Mucosa of descending colon (tissue), 3 donors: ENCODE measurements around the gene EHBP1. TPM values are rescaled to one million over a fixed set of nuclear protein-coding genes. Genes with fewer than 3 reads are reported as not detected.

Experiments used
- ATAC-seq: fragments of 200-7000 bp; cut with Tn5 transposase; one replicate; pipeline ENCODE4 v1.9.1; 2020; ENCODE audit warnings: mild to moderate bottlenecking, moderate library complexity
- DNase-seq, 3 donors: peaks; one replicate each; pipeline ENCODE4 v3.0.0-alpha.2; 2020
- H3K36me3 ChIP-seq: fragments of 200-600 bp; one replicate; pipeline ENCODE4 v1.8.0; 2021; ENCODE audit warnings: low read depth, mild to moderate bottlenecking
- H3K4me1 ChIP-seq: fragments of 200-600 bp; one replicate; pipeline ENCODE4 v1.8.0; 2021; ENCODE audit warnings: low read depth, mild to moderate bottlenecking
- H3K4me3 ChIP-seq: fragments of 200-600 bp; one replicate; pipeline ENCODE4 v1.8.0; 2021; ENCODE audit warnings: mild to moderate bottlenecking
- H3K9me3 ChIP-seq: fragments of 200-600 bp; one replicate; pipeline ENCODE4 v1.8.0; 2021; ENCODE audit warnings: mild to moderate bottlenecking
- intact Hi-C, 2 donors: fragments of 100-400 bp; cut with DNase I in 1 of 2; cut with micrococcal nuclease in 1 of 2; formaldehyde crosslinking; loops; one replicate each; pipeline versions ENCODE4 v1.11.0 to v1.11.1; 2022; cut with DNase I, micrococcal nuclease
- total RNA-seq, 3 donors: library from RNA; stranded (reverse); fragmentation: NEBNext Ultra II Directional in 2 of 3; extraction: Animal tissue kit (Norgen Biotek cat#: 25700) in 2 of 3; gene quantifications; one replicate each; pipeline versions ENCODE4 v1.2.1 to v1.2.4, GENCODE V29; 2021 to 2023
- TF ChIP-seq, protein P1 (sequence below): fragments of 200-600 bp; IDR thresholded peaks from one replicate; pipeline ENCODE4 v1.8.0; 2022; ENCODE audit warnings: antibody characterized with exemption, mild to moderate bottlenecking
- donor health status: DM: no; HTN: no; CAD: no; lungs with moderate emphysema.
- donor health status: DM: no; HTN: no; CAD: no.
- donor health status: DM: no; HTN: yes; CAD: no.

The EHBP1 gene
- total RNA-seq, 3 donors from 2014 or later: 26.9 to 136 (median 28.2) TPM

- TF ChIP-seq, protein P1, sequence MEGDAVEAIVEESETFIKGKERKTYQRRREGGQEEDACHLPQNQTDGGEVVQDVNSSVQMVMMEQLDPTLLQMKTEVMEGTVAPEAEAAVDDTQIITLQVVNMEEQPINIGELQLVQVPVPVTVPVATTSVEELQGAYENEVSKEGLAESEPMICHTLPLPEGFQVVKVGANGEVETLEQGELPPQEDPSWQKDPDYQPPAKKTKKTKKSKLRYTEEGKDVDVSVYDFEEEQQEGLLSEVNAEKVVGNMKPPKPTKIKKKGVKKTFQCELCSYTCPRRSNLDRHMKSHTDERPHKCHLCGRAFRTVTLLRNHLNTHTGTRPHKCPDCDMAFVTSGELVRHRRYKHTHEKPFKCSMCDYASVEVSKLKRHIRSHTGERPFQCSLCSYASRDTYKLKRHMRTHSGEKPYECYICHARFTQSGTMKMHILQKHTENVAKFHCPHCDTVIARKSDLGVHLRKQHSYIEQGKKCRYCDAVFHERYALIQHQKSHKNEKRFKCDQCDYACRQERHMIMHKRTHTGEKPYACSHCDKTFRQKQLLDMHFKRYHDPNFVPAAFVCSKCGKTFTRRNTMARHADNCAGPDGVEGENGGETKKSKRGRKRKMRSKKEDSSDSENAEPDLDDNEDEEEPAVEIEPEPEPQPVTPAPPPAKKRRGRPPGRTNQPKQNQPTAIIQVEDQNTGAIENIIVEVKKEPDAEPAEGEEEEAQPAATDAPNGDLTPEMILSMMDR: no peak
- intact Hi-C loops: no loop called here
- Histone ChIP-seq H3K4me1 (no peaks in the 10 kb centered on the region), H3K9me3 (no peaks in the 10 kb centered on the region), H3K36me3 (no peaks in the 10 kb centered on the region), H3K4me3 (no peak overlapping the region)
- DNase-seq (no peak), ATAC-seq (no peak)
Measured at GRCh38 chr2:62822549-62822948, 117.0 kb downstream of the EHBP1 start.

DNA sequence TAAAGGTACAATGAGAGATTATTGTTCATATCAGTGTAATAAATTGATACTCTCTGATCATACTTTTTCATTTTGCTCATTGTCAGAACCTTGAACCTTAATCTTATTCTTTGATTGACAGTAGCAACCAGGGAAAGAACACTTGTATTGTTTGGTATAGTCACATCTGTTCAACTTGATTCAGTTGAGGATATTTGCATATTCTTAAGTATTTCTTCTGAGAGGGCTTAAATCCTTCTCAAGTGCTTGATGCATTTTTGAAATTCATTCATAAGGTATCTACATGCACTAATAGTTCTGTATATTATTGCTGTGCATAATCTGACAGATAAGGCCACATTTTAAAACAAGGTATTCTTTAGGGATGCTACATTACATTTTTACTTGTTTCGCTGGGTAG lies 118.9 kb downstream of the EHBP1 start:
- TF ChIP-seq, protein P1: no peak
- no peak for ATAC-seq
- H3K4me1 ChIP-seq: no peaks in the 10 kb centered on the region
- no peaks in the 10 kb centered on the region for H3K36me3 ChIP-seq
- intact Hi-C loops: no loop called here
- no peak for DNase-seq
- no peak overlapping the region for H3K4me3 ChIP-seq
- no peaks in the 10 kb centered on the region for H3K9me3 ChIP-seq

GRCh38 chr2:62826141-62826540 lies 120.6 kb downstream of the EHBP1 start:
- Histone ChIP-seq H3K4me1 (no peaks in the 10 kb centered on the region), H3K9me3 (no peaks in the 10 kb centered on the region), H3K36me3 (no peaks in the 10 kb centered on the region), H3K4me3 (no peak overlapping the region)
- DNase-seq (no peak), ATAC-seq (no peak)
- TF ChIP-seq, protein P1: no peak
- intact Hi-C loops: no loop called here

- intact Hi-C loops: no loop called here
Measured at GRCh38 chr2:62826953-62827675, 121.6 kb downstream of the EHBP1 start.

GRCh38 chr2:62831729-62832128 lies 126.2 kb downstream of the EHBP1 start:
- intact Hi-C loops: no loop called here
- Histone ChIP-seq H3K36me3 (no peaks in the 10 kb centered on the region), H3K9me3 (no peaks in the 10 kb centered on the region), H3K4me3 (no peak overlapping the region), H3K4me1 (no peaks in the 10 kb centered on the region)
- ATAC-seq (no peak), DNase-seq (no peak)
- TF ChIP-seq, protein P1: no peak

More at GRCh38 chr2:62826953-62827675, 121.6 kb downstream of the EHBP1 start:
- DNase-seq (no peak), ATAC-seq (no peak)
- Histone ChIP-seq H3K36me3 (no peaks in the 10 kb centered on the region), H3K4me3 (no peak overlapping the region), H3K9me3 (no peaks in the 10 kb centered on the region), H3K4me1 (no peaks in the 10 kb centered on the region)
- TF ChIP-seq, protein P1: no peak
